Measurements from ENCODE around the gene CFAP46.
"Not testable (repeated sequence)": the region's sequence is repeated elsewhere in the genome, so short reads cannot be mapped to it uniquely, and the experiment has no call there.

The CFAP46 gene

GRCh38 chr10:132777441-132777840 is 164.9 kb downstream of the CFAP46 start:
- H3K27ac ChIP-seq (ENCODE audit: low read length), result no peak overlapping the region
- peaks cover 2% of the 10 kb centered on the region; the same call in 1 of the 2 replicates for H3K4me1 ChIP-seq (ENCODE audit: control insufficient read depth, insufficient read depth, low read length)
- no CpG with 5 or more reads among the region's 14 CpGs for WGBS (ENCODE audit: insufficient coverage, insufficient read length)

GRCh38 chr10:132776821-132777220 is 165.5 kb downstream of the CFAP46 start:
- no peak overlapping the region for H3K4me3 ChIP-seq (ENCODE audit: low read length)
- H3K36me3 ChIP-seq (ENCODE audit: control insufficient read depth, insufficient read depth, low read length), result peaks cover 6% of the 10 kb centered on the region; the same call in 1 of the 2 replicates
- DNase-seq (ENCODE audit: low read depth, low spot score), result no peak
- no peak overlapping the region for H3K27ac ChIP-seq (ENCODE audit: low read length)
- WGBS (ENCODE audit: insufficient coverage, insufficient read length), result no CpG with 5 or more reads among the region's 18 CpGs
- no peaks in the 10 kb centered on the region for H3K9me3 ChIP-seq (ENCODE audit: control insufficient read depth, insufficient read depth, low read length)
- peaks cover 2% of the 10 kb centered on the region; the same call in 1 of the 2 replicates for H3K27me3 ChIP-seq (ENCODE audit: control insufficient read depth, insufficient read depth, low read length)
- H3K4me1 ChIP-seq (ENCODE audit: control insufficient read depth, insufficient read depth, low read length), result peaks cover 2% of the 10 kb centered on the region; the same call in 1 of the 2 replicates

More at GRCh38 chr10:132777441-132777840, 164.9 kb downstream of the CFAP46 start:
- peaks cover 6% of the 10 kb centered on the region; the same call in 1 of the 2 replicates for H3K36me3 ChIP-seq (ENCODE audit: control insufficient read depth, insufficient read depth, low read length)
- DNase-seq (ENCODE audit: low read depth, low spot score), result no peak
- H3K9me3 ChIP-seq (ENCODE audit: control insufficient read depth, insufficient read depth, low read length), result no peaks in the 10 kb centered on the region
- H3K27me3 ChIP-seq (ENCODE audit: control insufficient read depth, insufficient read depth, low read length), result peaks cover 3% of the 10 kb centered on the region; the same call in 1 of the 2 replicates
- no peak overlapping the region for H3K4me3 ChIP-seq (ENCODE audit: low read length)

GRCh38 chr10:132776186-132776585 is 166.2 kb downstream of the CFAP46 start:
- Histone ChIP-seq H3K9me3 (ENCODE audit: control insufficient read depth, insufficient read depth, low read length) (no peaks in the 10 kb centered on the region), H3K36me3 (ENCODE audit: control insufficient read depth, insufficient read depth, low read length) (peaks cover 3% of the 10 kb centered on the region; the same call in 1 of the 2 replicates), H3K4me3 (ENCODE audit: low read length) (no peak overlapping the region), H3K27ac (ENCODE audit: low read length) (no peak overlapping the region), H3K27me3 (ENCODE audit: control insufficient read depth, insufficient read depth, low read length) (peaks cover 1% of the 10 kb centered on the region; the same call in 1 of the 2 replicates), H3K4me1 (ENCODE audit: control insufficient read depth, insufficient read depth, low read length) (peaks cover 2% of the 10 kb centered on the region; the same call in 1 of the 2 replicates)
- WGBS (ENCODE audit: insufficient coverage, insufficient read length), result no CpG with 5 or more reads among the region's 18 CpGs
- DNase-seq (ENCODE audit: low read depth, low spot score), result no peak

GRCh38 chr10:132774902-132775863 is 167.2 kb downstream of the CFAP46 start:
- Histone ChIP-seq H3K4me1 (ENCODE audit: control insufficient read depth, insufficient read depth, low read length) (peaks cover 2% of the 10 kb centered on the region; the same call in 1 of the 2 replicates), H3K9me3 (ENCODE audit: control insufficient read depth, insufficient read depth, low read length) (no peaks in the 10 kb centered on the region), H3K4me3 (ENCODE audit: low read length) (no peak overlapping the region), H3K27me3 (ENCODE audit: control insufficient read depth, insufficient read depth, low read length) (no peaks in the 10 kb centered on the region), H3K27ac (ENCODE audit: low read length) (no peak overlapping the region), H3K36me3 (ENCODE audit: control insufficient read depth, insufficient read depth, low read length) (peaks cover 3% of the 10 kb centered on the region; the same call in 1 of the 2 replicates)
- WGBS (ENCODE audit: insufficient coverage, insufficient read length), result no CpG with 5 or more reads among the region's 22 CpGs
- no peak for DNase-seq (ENCODE audit: low read depth, low spot score)

- Histone ChIP-seq H3K36me3 (ENCODE audit: control insufficient read depth, insufficient read depth, low read length) (peaks cover 2% of the 10 kb centered on the region; the same call in 1 of the 2 replicates), H3K4me1 (ENCODE audit: control insufficient read depth, insufficient read depth, low read length) (peaks cover 2% of the 10 kb centered on the region; the same call in 1 of the 2 replicates), H3K27me3 (ENCODE audit: control insufficient read depth, insufficient read depth, low read length) (no peaks in the 10 kb centered on the region), H3K27ac (ENCODE audit: low read length) (no peak overlapping the region), H3K4me3 (ENCODE audit: low read length) (no peak overlapping the region), H3K9me3 (ENCODE audit: control insufficient read depth, insufficient read depth, low read length) (no peaks in the 10 kb centered on the region)
- no CpG with 5 or more reads among the region's 29 CpGs for WGBS (ENCODE audit: insufficient coverage, insufficient read length)
- no peak for DNase-seq (ENCODE audit: low read depth, low spot score)
These were observed 168.0 kb downstream of the CFAP46 start for GRCh38 chr10:132774181-132774901.

- not testable (repeated sequence) for DNase-seq (ENCODE audit: low read depth, low spot score); H3K4me1 ChIP-seq (ENCODE audit: control insufficient read depth, insufficient read depth, low read length); H3K27ac ChIP-seq (ENCODE audit: low read length); H3K27me3 ChIP-seq (ENCODE audit: control insufficient read depth, insufficient read depth, low read length); H3K4me3 ChIP-seq (ENCODE audit: low read length); H3K9me3 ChIP-seq (ENCODE audit: control insufficient read depth, insufficient read depth, low read length); H3K36me3 ChIP-seq (ENCODE audit: control insufficient read depth, insufficient read depth, low read length)
- no CpG with 5 or more reads among the region's 25 CpGs for WGBS (ENCODE audit: insufficient coverage, insufficient read length)
These were observed 169.6 kb downstream of the CFAP46 start for GRCh38 chr10:132772816-132773215.

- H3K9me3 ChIP-seq (ENCODE audit: control insufficient read depth, insufficient read depth, low read length), result no peaks in the 10 kb centered on the region
These were observed 172.0 kb downstream of the CFAP46 start for GRCh38 chr10:132770061-132771021.

GRCh38 chr10:132768346-132769248 is 173.8 kb downstream of the CFAP46 start:
- Histone ChIP-seq H3K27ac (ENCODE audit: low read length) (no peak overlapping the region), H3K9me3 (ENCODE audit: control insufficient read depth, insufficient read depth, low read length) (no peaks in the 10 kb centered on the region), H3K4me3 (ENCODE audit: low read length) (no peak overlapping the region), H3K4me1 (ENCODE audit: control insufficient read depth, insufficient read depth, low read length) (no peaks in the 10 kb centered on the region; the same call in 1 of the 2 replicates), H3K27me3 (ENCODE audit: control insufficient read depth, insufficient read depth, low read length) (no peaks in the 10 kb centered on the region), H3K36me3 (ENCODE audit: control insufficient read depth, insufficient read depth, low read length) (no peaks in the 10 kb centered on the region)
- WGBS (ENCODE audit: insufficient coverage, insufficient read length), result no CpG with 5 or more reads among the region's 41 CpGs
- no peak for DNase-seq (ENCODE audit: low read depth, low spot score)

More at GRCh38 chr10:132770061-132771021, 172.0 kb downstream of the CFAP46 start:
- Histone ChIP-seq H3K4me1 (ENCODE audit: control insufficient read depth, insufficient read depth, low read length) (0 out of 2 replicates have a peak, but pooled peaks cover 2% of the 10 kb centered on the region), H3K4me3 (ENCODE audit: low read length) (no peak overlapping the region), H3K27ac (ENCODE audit: low read length) (no peak overlapping the region), H3K36me3 (ENCODE audit: control insufficient read depth, insufficient read depth, low read length) (no peaks in the 10 kb centered on the region), H3K27me3 (ENCODE audit: control insufficient read depth, insufficient read depth, low read length) (no peaks in the 10 kb centered on the region)
- WGBS (ENCODE audit: insufficient coverage, insufficient read length), result no CpG with 5 or more reads among the region's 45 CpGs
- DNase-seq (ENCODE audit: low read depth, low spot score), result no peak

- DNase-seq (ENCODE audit: low read depth, low spot score), result no peak
- no peaks in the 10 kb centered on the region for H3K36me3 ChIP-seq (ENCODE audit: control insufficient read depth, insufficient read depth, low read length)
- no peak overlapping the region for H3K4me3 ChIP-seq (ENCODE audit: low read length)
- H3K9me3 ChIP-seq (ENCODE audit: control insufficient read depth, insufficient read depth, low read length), result no peaks in the 10 kb centered on the region; the same call in 1 of the 2 replicates
- H3K4me1 ChIP-seq (ENCODE audit: control insufficient read depth, insufficient read depth, low read length), result no peaks in the 10 kb centered on the region; the same call in 1 of the 2 replicates
- WGBS (ENCODE audit: insufficient coverage, insufficient read length), result no CpG with 5 or more reads among the region's 13 CpGs
- H3K27me3 ChIP-seq (ENCODE audit: control insufficient read depth, insufficient read depth, low read length), result no peaks in the 10 kb centered on the region
- H3K27ac ChIP-seq (ENCODE audit: low read length), result no peak overlapping the region
These were observed 176.1 kb downstream of the CFAP46 start for GRCh38 chr10:132766291-132766690.

Measured in iPS DF 6.9 (cell line).